ENCODE measurements around the gene TTC39C.

The TTC39C gene

GRCh38 chr18:24075767-24076597 lies 61.4 kb downstream of the TTC39C start:
- no peaks in the 10 kb centered on the region for H3K27me3 ChIP-seq (ENCODE audit: insufficient read depth, insufficient read length)
- TF ChIP-seq ZNF274 (IDR thresholded peaks at IDR 0.05; ENCODE audit: low read depth, low read length) (no peak), SUZ12 (IDR thresholded peaks at IDR 0.05; ENCODE audit: extremely low read depth, insufficient read depth, insufficient read length) (no peak), YY1 (IDR thresholded peaks at IDR 0.05; ENCODE audit: insufficient read depth, insufficient read length) (no peak)
- no peak for DNase-seq (ENCODE audit: low read depth, low spot score)
- H3K36me3 ChIP-seq (ENCODE audit: insufficient read depth, insufficient read length, low read length) = no peaks in the 10 kb centered on the region
- peaks cover 3% of the 10 kb centered on the region for H3K4me1 ChIP-seq (ENCODE audit: insufficient read depth, insufficient read length)
- H3K4me3 ChIP-seq (ENCODE audit: insufficient read length, low read depth) = no peak overlapping the region
- H3K9me3 ChIP-seq (ENCODE audit: insufficient read depth, low read length) = no peaks in the 10 kb centered on the region
- H3K9ac ChIP-seq (ENCODE audit: insufficient read length, low read depth) = no peak overlapping the region

- DNase-seq (ENCODE audit: low read depth, low spot score) = no peak
- Histone ChIP-seq H3K9me3 (ENCODE audit: insufficient read depth, low read length) (no peaks in the 10 kb centered on the region), H3K9ac (ENCODE audit: insufficient read length, low read depth) (no peak overlapping the region), H3K36me3 (ENCODE audit: insufficient read depth, insufficient read length, low read length) (no peaks in the 10 kb centered on the region), H3K4me3 (ENCODE audit: insufficient read length, low read depth) (no peak overlapping the region), H3K4me1 (ENCODE audit: insufficient read depth, insufficient read length) (peaks cover 3% of the 10 kb centered on the region), H3K27me3 (ENCODE audit: insufficient read depth, insufficient read length) (no peaks in the 10 kb centered on the region)
- no peak for TF ChIP-seq ZNF274 (IDR thresholded peaks at IDR 0.05; ENCODE audit: low read depth, low read length)
- no peak for TF ChIP-seq YY1 (IDR thresholded peaks at IDR 0.05; ENCODE audit: insufficient read depth, insufficient read length)
- TF ChIP-seq SUZ12 (IDR thresholded peaks at IDR 0.05; ENCODE audit: extremely low read depth, insufficient read depth, insufficient read length) = no peak
Observed at GRCh38 chr18:24076950-24077349, 62.4 kb downstream of the TTC39C start.

GRCh38 chr18:24078391-24078790 lies 63.8 kb downstream of the TTC39C start:
- Histone ChIP-seq H3K36me3 (ENCODE audit: insufficient read depth, insufficient read length, low read length) (no peaks in the 10 kb centered on the region), H3K9ac (ENCODE audit: insufficient read length, low read depth) (no peak overlapping the region), H3K4me1 (ENCODE audit: insufficient read depth, insufficient read length) (peaks cover 3% of the 10 kb centered on the region), H3K4me3 (ENCODE audit: insufficient read length, low read depth) (no peak overlapping the region), H3K9me3 (ENCODE audit: insufficient read depth, low read length) (no peaks in the 10 kb centered on the region), H3K27me3 (ENCODE audit: insufficient read depth, insufficient read length) (no peaks in the 10 kb centered on the region)
- TF ChIP-seq SUZ12 (IDR thresholded peaks at IDR 0.05; ENCODE audit: extremely low read depth, insufficient read depth, insufficient read length) (no peak), ZNF274 (IDR thresholded peaks at IDR 0.05; ENCODE audit: low read depth, low read length) (no peak), YY1 (IDR thresholded peaks at IDR 0.05; ENCODE audit: insufficient read depth, insufficient read length) (no peak)
- no peak for DNase-seq (ENCODE audit: low read depth, low spot score)

GRCh38 chr18:24080861-24081260 lies 66.3 kb downstream of the TTC39C start:
- no peaks in the 10 kb centered on the region for H3K27me3 ChIP-seq (ENCODE audit: insufficient read depth, insufficient read length)
- DNase-seq (ENCODE audit: low read depth, low spot score) = no peak
- TF ChIP-seq ZNF274 (IDR thresholded peaks at IDR 0.05; ENCODE audit: low read depth, low read length) (no peak), YY1 (IDR thresholded peaks at IDR 0.05; ENCODE audit: insufficient read depth, insufficient read length) (no peak), SUZ12 (IDR thresholded peaks at IDR 0.05; ENCODE audit: extremely low read depth, insufficient read depth, insufficient read length) (no peak)
- H3K9me3 ChIP-seq (ENCODE audit: insufficient read depth, low read length) = no peaks in the 10 kb centered on the region
- no peak overlapping the region for H3K9ac ChIP-seq (ENCODE audit: insufficient read length, low read depth)
- no peak overlapping the region for H3K4me3 ChIP-seq (ENCODE audit: insufficient read length, low read depth)
- H3K4me1 ChIP-seq (ENCODE audit: insufficient read depth, insufficient read length) = peaks cover 3% of the 10 kb centered on the region
- H3K36me3 ChIP-seq (ENCODE audit: insufficient read depth, insufficient read length, low read length) = no peaks in the 10 kb centered on the region

- no peak overlapping the region for H3K9ac ChIP-seq (ENCODE audit: insufficient read length, low read depth)
- no peak for DNase-seq (ENCODE audit: low read depth, low spot score)
- no peak for TF ChIP-seq YY1 (IDR thresholded peaks at IDR 0.05; ENCODE audit: insufficient read depth, insufficient read length)
- H3K4me3 ChIP-seq (ENCODE audit: insufficient read length, low read depth) = no peak overlapping the region
- H3K36me3 ChIP-seq (ENCODE audit: insufficient read depth, insufficient read length, low read length) = no peaks in the 10 kb centered on the region
- no peaks in the 10 kb centered on the region for H3K27me3 ChIP-seq (ENCODE audit: insufficient read depth, insufficient read length)
- peaks cover 2% of the 10 kb centered on the region for H3K4me1 ChIP-seq (ENCODE audit: insufficient read depth, insufficient read length)
- H3K9me3 ChIP-seq (ENCODE audit: insufficient read depth, low read length) = no peaks in the 10 kb centered on the region
Observed at GRCh38 chr18:24083550-24083949, 69.0 kb downstream of the TTC39C start.

- TF ChIP-seq YY1 (IDR thresholded peaks at IDR 0.05; ENCODE audit: insufficient read depth, insufficient read length) (no peak), SUZ12 (IDR thresholded peaks at IDR 0.05; ENCODE audit: extremely low read depth, insufficient read depth, insufficient read length) (no peak), ZNF274 (IDR thresholded peaks at IDR 0.05; ENCODE audit: low read depth, low read length) (no peak)
- no peak for DNase-seq (ENCODE audit: low read depth, low spot score)
- Histone ChIP-seq H3K4me1 (ENCODE audit: insufficient read depth, insufficient read length) (peaks cover 2% of the 10 kb centered on the region), H3K9me3 (ENCODE audit: insufficient read depth, low read length) (no peaks in the 10 kb centered on the region), H3K36me3 (ENCODE audit: insufficient read depth, insufficient read length, low read length) (no peaks in the 10 kb centered on the region), H3K27me3 (ENCODE audit: insufficient read depth, insufficient read length) (no peaks in the 10 kb centered on the region), H3K9ac (ENCODE audit: insufficient read length, low read depth) (no peak overlapping the region), H3K4me3 (ENCODE audit: insufficient read length, low read depth) (no peak overlapping the region)
Observed at GRCh38 chr18:24086082-24086481, 71.5 kb downstream of the TTC39C start.

- Histone ChIP-seq H3K36me3 (ENCODE audit: insufficient read depth, insufficient read length, low read length) (no peaks in the 10 kb centered on the region), H3K27me3 (ENCODE audit: insufficient read depth, insufficient read length) (no peaks in the 10 kb centered on the region), H3K4me3 (ENCODE audit: insufficient read length, low read depth) (no peak overlapping the region), H3K4me1 (ENCODE audit: insufficient read depth, insufficient read length) (peaks cover 2% of the 10 kb centered on the region), H3K9me3 (ENCODE audit: insufficient read depth, low read length) (no peaks in the 10 kb centered on the region), H3K9ac (ENCODE audit: insufficient read length, low read depth) (no peak overlapping the region)
- TF ChIP-seq YY1 (IDR thresholded peaks at IDR 0.05; ENCODE audit: insufficient read depth, insufficient read length) (no peak), SUZ12 (IDR thresholded peaks at IDR 0.05; ENCODE audit: extremely low read depth, insufficient read depth, insufficient read length) (no peak), ZNF274 (IDR thresholded peaks at IDR 0.05; ENCODE audit: low read depth, low read length) (no peak)
- DNase-seq (ENCODE audit: low read depth, low spot score) = no peak
Observed at GRCh38 chr18:24089076-24089475, 74.5 kb downstream of the TTC39C start.

Measured in NT2/D1 (cell line).